GM18868 (cell line): Measurements from ENCODE around the gene FLVCR1.

Experiments used
- ATAC-seq: cut with Tn5 transposase; IDR thresholded peaks from one replicate; pipeline ENCODE4 v1.9.1; 2021; ENCODE audit warnings: mild to moderate bottlenecking, moderate library complexity; ENCODE audit not compliant: unreplicated experiment

FLVCR1 gene

GRCh38 chr1:212945056-212945455 is 87.0 kb downstream of the FLVCR1 start:
- no peak for ATAC-seq

GRCh38 chr1:212945463-212946160 is 87.5 kb downstream of the FLVCR1 start:
- no peak for ATAC-seq

GRCh38 chr1:212946872-212947271 is 88.8 kb downstream of the FLVCR1 start:
- no peak for ATAC-seq
